PC-3 (cell line): ENCODE data around the gene SDK1. TPM values are rescaled to one million over a fixed set of nuclear protein-coding genes. Genes with fewer than 3 reads are reported as not detected.
A peak's percentile ranks its signal among the peaks of the same experiment; 100 is the strongest.

ENCODE experiments used
- ATAC-seq: fragments of 200-7000 bp; cut with Tn5 transposase; 2 replicates; pipeline ENCODE4 v1.9.1; 2020; ENCODE audit warnings: mild to moderate bottlenecking, moderate library complexity
- BruUV-seq: library from RNA; stranded (reverse); fragments of 400-500 nt; replicated peaks from 2 replicates; lab custom pipeline; 2021; lab: Mats Ljungman, UMichigan
- CTCF ChIA-PET: fragments of 300-600 bp; sonication (Branson Sonifier 250); formaldehyde crosslinking; loops from one replicate; lab custom pipeline; 2022; ENCODE audit warnings: antibody characterized with exemption; lab: Charles Lee
- POLR2A ChIA-PET: fragments of 300-600 bp; sonication (Branson Sonifier 250); formaldehyde crosslinking; loops from one replicate; lab custom pipeline; 2022; ENCODE audit warnings: antibody characterized with exemption; ENCODE audit not compliant: unreplicated experiment; lab: Charles Lee
- DNase-seq: peaks from one replicate; pipeline ENCODE4 v3.0.0-alpha.2; 2015
- H2AFZ ChIP-seq: fragments of 300-600 bp; sonication (generic); 2 replicates; pipeline ENCODE4 v1.6.0; 2016; ENCODE audit warnings: antibody characterized with exemption, low read length
- H3F3A ChIP-seq: fragments of 300-600 bp; sonication (generic); one replicate; pipeline ENCODE4 v1.6.0; 2017; ENCODE audit warnings: antibody characterized with exemption, low read length, control low read depth, mild to moderate bottlenecking; ENCODE audit not compliant: unreplicated experiment
- H3K27ac ChIP-seq: fragments of 300-600 bp; sonication (generic); 2 replicates; pipeline ENCODE4 v1.5.1; 2016; ENCODE audit warnings: mild to moderate bottlenecking, low read length
- H3K27me3 ChIP-seq: fragments of 300-600 bp; sonication (generic); 2 replicates; pipeline ENCODE4 v1.6.1; 2016; ENCODE audit warnings: low read length, mixed read lengths
- H3K36me3 ChIP-seq: fragments of 300-600 bp; sonication (generic); 2 replicates; pipeline ENCODE4 v1.6.1; 2016; ENCODE audit warnings: low read depth, mixed run types, low read length, mixed read lengths
- H3K4me1 ChIP-seq: fragments of 300-600 bp; sonication (generic); 2 replicates; pipeline ENCODE4 v1.5.1; 2016; ENCODE audit warnings: low read length; ENCODE audit not compliant: insufficient read depth
- H3K4me2 ChIP-seq: fragments of 300-600 bp; sonication (generic); 2 replicates; pipeline ENCODE4 v1.6.0; 2016; ENCODE audit warnings: low read length
- H3K4me3 ChIP-seq: fragments of 300-600 bp; sonication (generic); 2 replicates; pipeline ENCODE4 v1.5.1; 2016; ENCODE audit warnings: mild to moderate bottlenecking, low read length, mixed read lengths
- H3K79me2 ChIP-seq: fragments of 300-600 bp; sonication (generic); 2 replicates; pipeline ENCODE4 v1.6.1; 2017; ENCODE audit warnings: low read length, mixed read lengths
- H3K9ac ChIP-seq: fragments of 300-600 bp; sonication (generic); 2 replicates; pipeline ENCODE4 v1.6.0; 2016; ENCODE audit warnings: mild to moderate bottlenecking, low read length
- H3K9me2 ChIP-seq: fragments of 300-600 bp; sonication (generic); replicated peaks from 2 replicates; pipeline ENCODE4 v1.6.1; 2016; ENCODE audit warnings: mixed run types, low read length, mixed read lengths
- H3K9me3 ChIP-seq: fragments of 300-600 bp; sonication (generic); 2 replicates; pipeline ENCODE4 v1.6.1; 2016; ENCODE audit warnings: low read length, mixed read lengths
- H4K20me1 ChIP-seq: fragments of 300-600 bp; sonication (generic); 2 replicates; pipeline ENCODE4 v1.6.1; 2016; ENCODE audit warnings: low read length, mixed read lengths
- CTCF ChIP-seq: fragments of 300-600 bp; sonication (generic); conservative IDR thresholded peaks from 2 replicates; pipeline ENCODE4 v1.5.1; 2017; ENCODE audit warnings: antibody characterized with exemption, low read depth, mild to moderate bottlenecking, low read length
- EZH2 ChIP-seq: fragments of 300-600 bp; sonication (generic); IDR thresholded peaks from one replicate; pipeline ENCODE4 v1.6.1; 2017; ENCODE audit warnings: antibody characterized with exemption, mild to moderate bottlenecking, low read length; ENCODE audit not compliant: unreplicated experiment
- EZH2phosphoT487 ChIP-seq: fragments of 300-600 bp; sonication (generic); IDR thresholded peaks from 2 replicates; pipeline ENCODE4 v1.6.1; 2018; ENCODE audit warnings: mild to moderate bottlenecking, antibody characterized with exemption, low read length, borderline replicate concordance
- intact Hi-C: fragments of 100-400 bp; cut with micrococcal nuclease; formaldehyde crosslinking; loops from 2 replicates; pipeline ENCODE4 v1.9.0; 2023
- total RNA-seq: library from RNA; depleted of rRNA; stranded (reverse); fragments of >200 nt; gene quantifications from 2 replicates; pipeline ENCODE4 v1.2.3, GENCODE V29; 2014

Gene SDK1
- total RNA-seq, 1 experiment from 2014 or later, result 2.8 TPM

GRCh38 chr7:4006687-4007086 is 705.6 kb downstream of the SDK1 start:
- Histone ChIP-seq H3K27ac (no peak overlapping the region), H3K4me2 (peak overlapping the region; percentile 54), H3K9me3 (no peaks in the 10 kb centered on the region), H2AFZ (peak overlapping the region; percentile 16; the same call in 1 of the 2 replicates), H3K9me2 (no peaks in the 10 kb centered on the region), H4K20me1 (no peaks in the 10 kb centered on the region), H3K27me3 (no peaks in the 10 kb centered on the region), H3K4me3 (peak overlapping the region; percentile 35; the same call in 1 of the 2 replicates), H3F3A (no peaks in the 10 kb centered on the region), H3K36me3 (no peaks in the 10 kb centered on the region), H3K9ac (no peak overlapping the region), H3K79me2 (no peaks in the 10 kb centered on the region), H3K4me1 (no peaks in the 10 kb centered on the region)
- intact Hi-C loops, result no loop called here
- no peak for TF ChIP-seq EZH2phosphoT487
- TF ChIP-seq CTCF, result no peak
- TF ChIP-seq EZH2, result no peak
- no peak for DNase-seq
- no TSS peak for BruUV-seq
- peak; percentile 33; the same call in 1 of the 2 replicates for ATAC-seq
- ChIA-PET POLR2A (no interaction called here), CTCF (no interaction called here)

GRCh38 chr7:4009211-4010060 is 708.4 kb downstream of the SDK1 start:
- CTCF ChIA-PET, result no interaction called here
- Histone ChIP-seq H3K9ac (no peak overlapping the region), H3K27me3 (no peaks in the 10 kb centered on the region), H3K4me1 (no peaks in the 10 kb centered on the region), H3K4me3 (no peak overlapping the region), H4K20me1 (no peaks in the 10 kb centered on the region), H3K4me2 (no peak overlapping the region), H2AFZ (no peak overlapping the region), H3K79me2 (no peaks in the 10 kb centered on the region), H3K9me2 (no peaks in the 10 kb centered on the region), H3F3A (no peaks in the 10 kb centered on the region), H3K27ac (no peak overlapping the region), H3K36me3 (no peaks in the 10 kb centered on the region), H3K9me3 (no peaks in the 10 kb centered on the region)
- intact Hi-C loops, result no loop called here
- TF ChIP-seq EZH2phosphoT487, result no peak
- TF ChIP-seq CTCF, result no peak
- no peak for TF ChIP-seq EZH2
- DNase-seq, result no peak
- POLR2A ChIA-PET, result no interaction called here
- no peak for ATAC-seq
- BruUV-seq, result no TSS peak

- Histone ChIP-seq H3K9me2 (no peaks in the 10 kb centered on the region), H3K27ac (no peak overlapping the region), H3K9me3 (no peaks in the 10 kb centered on the region), H3K79me2 (no peaks in the 10 kb centered on the region), H3K4me1 (no peaks in the 10 kb centered on the region), H3K27me3 (no peaks in the 10 kb centered on the region), H3K9ac (no peak overlapping the region), H2AFZ (no peak overlapping the region), H4K20me1 (no peaks in the 10 kb centered on the region), H3K4me2 (no peak overlapping the region), H3K36me3 (no peaks in the 10 kb centered on the region), H3K4me3 (no peak overlapping the region), H3F3A (no peaks in the 10 kb centered on the region)
- no peak for TF ChIP-seq EZH2
- no peak for TF ChIP-seq CTCF
- no peak for TF ChIP-seq EZH2phosphoT487
- CTCF ChIA-PET, result no interaction called here
- no TSS peak for BruUV-seq
- POLR2A ChIA-PET, result no interaction called here
- no peak for ATAC-seq
- intact Hi-C loops, result no loop called here
- DNase-seq, result no peak
These were observed 709.1 kb downstream of the SDK1 start for GRCh38 chr7:4010061-4010605.
